Gastrocnemius medialis (tissue), 4 donors: ENCODE results near the gene PLEKHG4B.

Experiments used
- CTCF ChIP-seq, 5 experiments: fragments of 450-650 bp in 3 of 5; fragments of 200-600 bp in 2 of 5; sonication (generic) in 2 of 5; IDR thresholded peaks in 4 of 5; conservative IDR thresholded peaks in 1 of 5; 1 replicate in 4 of 5; 2 replicates in 1 of 5; pipeline ENCODE4 v1.5.1; 2016 to 2019; ENCODE audit warnings: antibody characterized with exemption in 5 of 5, mild to moderate bottlenecking in 3 of 5, moderate library complexity in 3 of 5
- POLR2A ChIP-seq, 2 donors: fragments of 450-650 bp; IDR thresholded peaks; one replicate each; pipeline ENCODE4 v1.6.1; 2017; ENCODE audit warnings: antibody characterized with exemption in 2 of 2, mild to moderate bottlenecking in 2 of 2, moderate library complexity in 2 of 2

GRCh38 chr5:74503-75109, 17.4 kb upstream of the PLEKHG4B start:
- TF ChIP-seq CTCF (IDR thresholded peaks at IDR 0.05 in 4 of 5, conservative IDR thresholded peaks at IDR 0.05 in 1 of 5), result no peak
- TF ChIP-seq POLR2A (IDR thresholded peaks at IDR 0.05), result no peak
